CD4-positive, alpha-beta T cell treated with Interleukin-6 at 100 ng/mL for 8 hours (primary cell): ENCODE measurements around the gene PNMA6F.
"Not testable (repeated sequence)": the region's sequence is repeated elsewhere in the genome, so short reads cannot be mapped to it uniquely, and the experiment has no call there.

Experiments used
- DNase-seq: peaks from one replicate; pipeline ENCODE4 v3.0.0-alpha.2; 2020; ENCODE audit warnings: mixed read lengths, low spot score

The PNMA6F gene

DNA sequence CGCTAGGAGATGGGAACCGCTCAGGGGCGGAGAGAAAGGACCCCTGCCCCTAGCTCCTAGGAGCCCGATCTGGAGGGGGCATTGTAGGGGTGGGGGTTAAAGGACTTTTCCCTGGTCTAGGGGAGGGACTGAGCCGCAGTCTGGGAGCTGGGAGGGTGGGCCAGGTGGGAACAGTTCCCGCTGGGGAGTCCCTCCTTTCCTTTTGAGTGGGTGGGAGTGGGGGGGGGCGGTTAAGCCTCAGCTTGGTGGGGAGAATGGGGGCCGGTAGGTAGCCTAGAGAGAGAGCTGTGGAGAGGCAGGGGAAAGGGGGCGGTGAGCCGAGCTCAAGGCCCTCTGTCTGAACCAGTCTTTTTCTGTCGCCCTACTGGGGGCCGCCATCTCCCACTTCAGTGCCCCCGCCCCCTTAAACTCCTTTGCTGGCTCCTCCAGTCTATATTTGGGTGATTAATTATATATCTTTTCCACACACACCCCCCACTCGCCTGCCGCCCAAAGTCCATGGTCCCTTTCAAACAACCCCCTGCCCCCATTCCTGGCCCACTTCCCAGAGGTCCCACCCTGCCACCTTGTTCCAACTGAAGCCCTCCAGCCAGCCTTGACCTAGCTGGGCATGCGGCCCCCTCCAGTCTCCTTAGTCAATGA is 13.2 kb upstream of the PNMA6F start:
- DNase-seq = no peak

DNA sequence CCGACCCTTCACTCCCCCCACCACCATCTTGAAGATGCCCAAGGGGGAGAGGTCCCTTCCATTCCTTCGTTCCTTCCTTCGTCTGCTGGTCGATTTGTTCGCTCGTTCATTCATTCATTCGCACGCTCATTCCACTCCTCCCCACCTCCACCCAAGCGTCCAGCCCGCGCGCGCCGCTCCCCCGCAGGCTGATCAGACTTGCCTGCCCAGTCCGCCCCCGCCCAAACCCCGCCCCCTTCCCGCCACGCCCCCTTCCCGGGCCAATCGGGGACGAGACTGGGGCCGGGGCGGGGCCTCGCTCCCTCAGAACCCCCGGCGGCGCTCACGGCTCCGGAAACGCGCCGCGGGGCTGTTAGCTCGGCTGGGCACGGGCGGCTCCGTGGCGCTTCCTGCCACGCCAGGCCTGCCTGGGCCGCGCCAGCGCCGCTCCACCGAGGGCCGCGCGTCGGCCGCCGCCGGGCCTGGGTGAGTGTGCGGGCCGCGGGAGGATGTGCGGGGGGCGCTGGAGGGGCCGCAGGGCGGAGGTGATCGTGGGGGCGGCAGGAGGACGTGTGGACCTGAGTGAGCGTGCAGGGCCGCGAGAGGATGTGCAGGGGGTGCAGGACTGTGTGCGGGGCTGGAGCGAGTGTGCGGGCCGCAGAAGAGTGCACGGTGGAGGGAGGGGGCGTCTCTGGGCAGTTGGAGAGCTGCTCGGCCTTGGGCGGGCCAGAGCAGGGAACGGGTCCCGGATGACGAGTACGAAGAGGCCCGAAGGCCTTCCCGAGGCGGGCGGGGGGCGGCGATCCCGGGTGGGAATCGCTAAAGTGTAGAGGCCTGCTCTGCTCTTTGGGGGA is 12.5 kb upstream of the PNMA6F start, which contains the start of gene ZNF275:
ZNF275 (plus strand) TSS at position 333 of the 833 bp plus-strand sequence. CDS start 2,527 bp downstream, outside the sequence.
- peak; percentile 82 for DNase-seq

DNA sequence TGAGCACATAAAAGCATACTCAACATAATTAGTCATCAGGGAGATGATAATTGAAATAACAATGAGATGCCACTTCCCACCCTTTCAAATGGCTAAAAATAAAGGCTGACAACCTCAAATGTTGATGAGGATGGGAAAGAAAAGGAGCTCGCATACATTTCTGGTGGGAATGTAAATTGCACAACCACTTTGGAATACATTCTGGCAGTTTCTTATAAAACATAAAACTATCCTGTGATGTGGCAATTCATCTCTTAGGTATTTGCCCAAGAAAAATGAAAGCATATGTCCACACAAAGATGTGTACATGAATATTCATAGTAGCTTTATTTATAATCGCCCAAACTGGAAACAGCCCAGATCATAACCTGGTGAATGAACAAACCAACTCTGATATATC is 11.7 kb upstream of the PNMA6F start:
- DNase-seq = no peak

DNA sequence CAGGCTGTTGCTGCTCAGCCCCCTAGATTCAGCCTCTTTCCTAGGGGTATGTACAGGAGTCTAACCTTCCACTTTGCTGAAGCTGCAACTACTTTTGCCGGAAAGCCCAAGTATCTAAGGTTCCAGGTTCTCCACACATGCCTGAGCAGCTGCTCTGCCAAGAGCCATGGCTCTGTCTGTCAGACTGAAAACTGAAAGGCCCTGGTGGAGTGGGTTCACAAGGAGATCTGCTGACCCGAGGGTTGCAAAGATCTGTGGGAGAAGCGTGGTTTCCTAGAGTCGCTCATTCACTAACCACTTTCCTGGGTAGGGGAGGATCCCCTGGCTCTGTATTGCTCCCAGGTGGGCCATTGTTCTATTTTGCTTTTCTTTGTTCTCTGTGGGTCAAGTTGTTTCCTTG is 6.0 kb upstream of the PNMA6F start:
- DNase-seq = no peak

GRCh38 chrX:153320555-153321184 is 897 bp downstream of the PNMA6F start:
- DNase-seq = no peak

- not testable (repeated sequence) for DNase-seq
Observed at GRCh38 chrX:153320047-153320443, 1.5 kb downstream of the PNMA6F start.

DNA sequence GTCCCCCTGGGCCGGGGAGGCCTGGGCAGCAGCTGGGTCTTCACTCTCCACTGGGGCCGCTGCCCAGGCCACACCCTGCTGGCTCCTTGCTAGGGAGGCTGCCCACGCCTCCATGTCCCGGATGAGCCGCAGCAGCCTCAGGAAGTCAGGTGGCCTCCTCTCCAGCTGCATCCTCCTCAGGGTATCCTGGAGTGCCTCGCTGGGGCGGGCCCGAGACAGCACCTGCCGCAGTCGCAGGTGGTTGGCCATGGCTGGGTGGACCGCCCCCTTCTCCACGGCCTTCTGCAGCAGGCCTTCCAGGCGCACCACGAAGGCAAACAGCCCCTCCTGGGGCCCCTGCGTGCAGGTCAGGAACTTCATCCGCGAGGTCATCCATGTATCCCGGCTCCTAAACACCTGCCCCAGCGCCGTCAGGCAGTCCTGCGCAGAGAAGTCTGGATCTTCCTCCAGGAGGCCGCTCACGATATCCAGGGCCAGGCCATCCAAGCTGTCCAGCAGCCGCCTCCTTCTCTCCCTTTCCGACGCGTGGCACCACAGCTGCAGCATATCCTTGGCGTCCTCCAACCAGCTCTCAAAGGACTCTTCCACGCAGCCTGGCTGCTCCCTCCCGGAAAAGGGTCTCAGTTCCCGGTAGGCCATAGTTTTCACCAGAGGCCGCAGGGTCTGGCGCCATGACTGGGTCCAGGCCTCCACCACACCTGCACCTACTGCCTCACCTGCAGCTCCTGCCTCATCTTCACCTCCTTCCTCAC is 2.1 kb downstream of the PNMA6F start:
- DNase-seq = no peak

DNA sequence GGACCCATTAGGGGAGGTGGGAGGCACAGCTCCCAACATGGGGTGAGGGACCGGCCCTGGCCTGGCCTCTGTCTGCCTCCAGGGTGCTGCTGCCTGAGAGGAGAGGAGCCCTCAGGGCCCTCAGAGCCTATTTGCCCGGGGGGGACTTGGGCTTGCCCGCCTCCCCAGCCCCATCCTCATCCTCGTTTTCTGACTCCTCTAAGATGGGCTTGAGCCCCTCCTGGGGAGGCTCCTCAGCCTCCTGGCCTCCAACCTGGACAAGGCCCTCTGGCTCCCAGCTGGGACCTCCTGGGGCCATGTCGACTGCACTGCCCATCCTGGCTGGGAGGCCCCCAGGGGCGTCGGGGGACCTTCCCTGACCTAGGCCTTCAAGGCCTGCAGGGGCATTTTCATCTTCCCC is 2.8 kb downstream of the PNMA6F start:
- no peak for DNase-seq

- no peak for DNase-seq
Observed at GRCh38 chrX:153317996-153318722, 3.4 kb downstream of the PNMA6F start.

GRCh38 chrX:153317306-153317705 is 4.3 kb downstream of the PNMA6F start:
- DNase-seq = no peak

- DNase-seq = no peak
Observed at GRCh38 chrX:153312842-153313241, 8.7 kb downstream of the PNMA6F start.

GRCh38 chrX:153312041-153312440 is 9.5 kb downstream of the PNMA6F start:
- DNase-seq = no peak

DNA sequence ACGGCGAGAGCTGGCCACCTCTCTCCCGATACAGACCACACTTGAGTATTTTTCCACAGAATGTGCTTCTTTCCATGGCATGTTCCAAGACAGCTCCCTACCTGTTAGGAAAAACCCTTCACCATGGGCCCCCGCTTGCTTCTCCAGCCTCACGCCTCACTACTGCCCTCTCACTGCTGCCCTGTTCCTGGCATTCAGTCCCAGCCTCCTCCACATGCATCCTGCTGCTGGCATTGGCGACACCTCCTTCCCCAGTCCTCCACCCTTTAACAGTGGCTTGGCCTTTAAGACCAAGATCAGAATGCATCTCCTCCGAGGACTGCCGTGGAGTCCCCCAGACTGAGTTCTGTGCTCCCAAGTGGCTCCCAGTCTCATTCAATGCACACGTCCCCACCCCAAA is 10.7 kb downstream of the PNMA6F start:
- no peak for DNase-seq

DNA sequence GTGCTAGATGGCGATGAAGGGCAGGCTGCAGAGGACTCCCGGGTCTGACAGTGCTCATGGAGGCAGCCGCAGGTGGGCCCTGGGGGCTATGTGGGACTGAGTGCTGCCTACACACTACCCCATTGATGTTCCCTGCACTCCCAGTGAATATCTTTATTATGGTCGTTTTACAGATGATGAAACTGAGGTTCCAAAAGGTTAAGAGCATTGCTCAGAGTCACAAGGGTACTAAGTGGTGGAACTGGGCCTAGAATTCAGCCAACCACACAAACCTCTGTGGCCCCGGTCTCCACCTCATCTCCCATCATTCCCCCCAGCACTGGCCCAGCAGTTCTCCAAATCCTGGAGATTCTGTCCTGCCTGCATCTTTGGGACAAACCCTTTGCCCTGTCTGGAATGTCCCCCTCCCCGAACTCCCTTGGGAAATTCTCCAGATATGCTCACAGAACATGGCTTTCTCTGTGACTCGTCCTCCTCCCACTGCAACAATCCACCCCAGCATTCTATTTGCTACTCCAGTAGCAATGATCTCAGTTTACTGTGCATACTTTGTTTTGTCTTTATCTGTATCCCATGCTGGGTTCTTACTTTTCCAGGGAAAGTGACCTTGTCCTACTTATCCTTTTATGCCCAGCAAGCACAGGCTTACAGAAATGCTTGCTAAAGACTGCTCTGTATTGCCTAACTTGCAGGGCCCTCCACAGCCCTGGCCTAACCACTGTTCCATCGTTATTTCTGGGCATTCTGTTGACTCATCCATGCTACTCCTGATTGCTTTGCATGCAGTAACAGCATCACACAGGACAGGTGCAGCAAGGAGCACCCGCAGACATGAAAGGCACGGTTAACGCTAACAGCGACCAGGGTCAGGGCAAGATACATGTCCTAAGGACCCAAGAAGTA is 14.0 kb downstream of the PNMA6F start:
- DNase-seq = no peak

DNA sequence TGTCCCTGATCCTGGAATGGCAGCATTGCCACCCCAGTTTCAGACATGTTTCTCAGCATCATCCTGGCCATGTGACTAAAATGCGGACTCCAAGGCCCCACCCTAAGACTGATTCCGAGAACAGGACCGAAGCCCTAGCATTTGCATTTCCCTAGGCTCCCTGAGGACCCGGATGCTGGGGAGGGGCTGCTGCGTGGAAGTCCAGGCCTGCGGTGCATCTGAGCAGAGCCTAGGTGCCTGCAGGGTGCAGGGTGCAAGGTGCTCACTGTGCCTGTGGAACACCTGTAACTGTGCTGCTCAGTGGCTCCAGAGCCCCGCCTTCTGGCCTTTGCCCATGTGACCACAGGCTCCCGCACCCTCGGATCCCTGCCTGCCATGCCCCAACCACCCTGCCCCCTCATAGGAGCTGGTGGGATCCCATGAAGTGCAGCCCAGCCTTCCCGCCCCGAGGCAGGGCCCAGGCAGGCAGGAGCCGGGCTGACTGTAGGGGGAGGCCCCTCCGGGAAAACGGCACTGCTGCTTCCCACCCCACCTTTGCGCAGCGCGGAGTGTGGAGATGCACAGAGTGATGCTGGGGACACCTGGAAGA is 14.9 kb downstream of the PNMA6F start:
- no peak for DNase-seq

DNA sequence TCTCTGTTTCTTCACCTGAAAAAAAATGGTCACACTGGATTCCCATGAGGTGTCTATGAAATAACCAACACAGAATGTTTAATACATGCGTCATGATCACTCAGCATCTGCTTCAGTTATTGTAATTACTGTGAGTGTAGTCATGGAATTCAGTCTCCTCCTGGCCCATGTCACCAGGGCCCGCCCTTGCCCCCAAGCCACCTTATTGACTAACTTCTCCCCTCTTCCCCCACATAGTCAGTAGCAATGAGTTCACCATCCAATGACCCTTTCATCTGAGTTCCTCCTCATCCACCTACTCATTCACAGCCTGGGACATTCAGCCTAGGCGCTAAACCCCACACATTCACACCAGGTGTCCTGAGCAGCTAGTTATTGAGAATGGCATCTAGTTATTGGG is 15.6 kb downstream of the PNMA6F start:
- no peak for DNase-seq

DNA sequence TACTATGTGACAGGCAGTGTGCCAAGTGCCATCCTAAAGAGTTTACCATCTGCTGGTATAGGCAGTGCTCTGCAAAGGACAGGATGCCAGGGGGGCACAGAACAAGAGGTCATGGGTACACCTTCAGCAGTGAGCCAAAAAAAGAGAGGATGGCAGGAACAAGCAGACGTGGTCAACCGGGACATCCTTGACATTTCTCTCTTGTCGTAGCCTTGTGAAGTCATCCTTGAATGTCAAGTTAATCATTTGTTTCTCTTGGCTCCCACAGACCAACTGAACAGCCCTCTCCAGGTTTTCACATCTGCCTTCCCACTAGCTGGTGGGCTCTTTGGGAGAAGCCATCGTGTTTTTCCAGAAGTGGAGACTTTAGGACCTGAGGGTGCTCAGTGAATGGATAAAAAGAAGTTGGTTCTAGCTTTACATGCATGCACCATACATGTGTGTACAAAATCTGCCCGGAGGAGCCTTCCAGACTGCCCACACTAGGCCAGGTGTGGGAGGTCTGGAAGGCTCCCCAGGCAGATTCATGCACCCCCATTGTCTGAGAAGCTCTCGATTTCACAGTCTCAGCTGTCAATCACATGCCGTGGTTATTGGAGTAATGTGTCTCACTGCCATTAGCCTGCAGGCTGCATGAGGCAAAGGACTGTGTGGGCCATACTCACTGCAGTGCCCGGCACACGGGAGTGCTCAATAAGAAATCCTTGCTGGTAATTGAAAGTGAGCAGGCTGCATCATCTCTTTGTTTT is 16.4 kb downstream of the PNMA6F start:
- DNase-seq = no peak

GRCh38 chrX:153303276-153304262 is 18.0 kb downstream of the PNMA6F start:
- no peak for DNase-seq
